SU-DHL-6 (cell line): ENCODE measurements around the gene CLDN14.
"Not testable (repeated sequence)": the region's sequence is repeated elsewhere in the genome, so short reads cannot be mapped to it uniquely, and the experiment has no call there.

Experiments
- CTCF ChIP-seq: fragments of 200-600 bp; sonication (generic); IDR thresholded peaks from one replicate; pipeline ENCODE4 v1.5.1; 2017; ENCODE audit warnings: antibody characterized with exemption, mild to moderate bottlenecking, low read length, moderate library complexity; ENCODE audit not compliant: insufficient read depth, poor library complexity, severe bottlenecking
- EZH2phosphoT487 ChIP-seq: fragments of 200-600 bp; sonication (generic), shearing (Covaris generic); conservative IDR thresholded peaks from 2 replicates; pipeline ENCODE4 v1.6.1; 2018; ENCODE audit warnings: mild to moderate bottlenecking, antibody characterized with exemption, low read length, moderate library complexity, mixed read lengths

GRCh38 chr21:36476541-36476940, 3.4 kb downstream of the CLDN14 start:
- TF ChIP-seq CTCF, EZH2phosphoT487: not testable (repeated sequence)
